Suprapubic skin (tissue), 4 donors: ENCODE measurements around the gene HHEX. TPM values are rescaled to one million over a fixed set of nuclear protein-coding genes. Genes with fewer than 3 reads are reported as not detected.
A peak's percentile ranks its signal among the peaks of the same experiment; 100 is the strongest.
"Not testable (repeated sequence)": the region's sequence is repeated elsewhere in the genome, so short reads cannot be mapped to it uniquely, and the experiment has no call there.

ENCODE experiments used
- DNase-seq, 2 donors: peaks; one replicate each; pipeline ENCODE4 v3.0.0-alpha.2; 2019; ENCODE audit warnings: low spot score in 2 of 2
- H3K27ac ChIP-seq: fragments of 200-600 bp; sonication (generic); one replicate; pipeline ENCODE4 v1.5.1; 2019
- H3K27me3 ChIP-seq: fragments of 200-600 bp; sonication (generic); one replicate; pipeline ENCODE4 v1.5.1; 2019
- H3K36me3 ChIP-seq: fragments of 200-600 bp; sonication (generic); one replicate; pipeline ENCODE4 v1.5.1; 2019
- H3K4me1 ChIP-seq: fragments of 200-600 bp; sonication (generic); one replicate; pipeline ENCODE4 v1.5.1; 2019
- H3K4me3 ChIP-seq: fragments of 200-600 bp; sonication (generic); one replicate; pipeline ENCODE4 v1.5.1; 2019; ENCODE audit warnings: mild to moderate bottlenecking
- H3K9me3 ChIP-seq: fragments of 200-600 bp; sonication (generic); one replicate; pipeline ENCODE4 v1.5.1; 2019
- CTCF ChIP-seq, 2 donors: fragments of 200-600 bp in 1 of 2; fragments of 450-650 bp in 1 of 2; sonication (generic) in 1 of 2; IDR thresholded peaks; one replicate each; pipeline ENCODE4 v1.5.1; 2016 to 2019; ENCODE audit warnings: antibody characterized with exemption in 2 of 2, mild to moderate bottlenecking in 1 of 2, moderate library complexity in 1 of 2
- EP300 ChIP-seq: sonication (generic); formaldehyde crosslinking; IDR thresholded peaks from one replicate; pipeline ENCODE4 v1.6.1; 2017; ENCODE audit warnings: antibody characterized with exemption
- POLR2A ChIP-seq, 2 donors: fragments of 450-650 bp; IDR thresholded peaks; one replicate each; pipeline ENCODE4 v1.6.1; 2017; ENCODE audit warnings: antibody characterized with exemption in 2 of 2, mild to moderate bottlenecking in 2 of 2, moderate library complexity in 2 of 2
- POLR2AphosphoS5 ChIP-seq, 3 donors: sonication (generic); formaldehyde crosslinking; IDR thresholded peaks; one replicate each; pipeline ENCODE4 v1.6.1; 2017; ENCODE audit warnings: antibody characterized with exemption in 3 of 3
- WGBS: methylation state at CpG from one replicate; pipeline ENCODE4 v1.1.5; 2018; 5-methylcytosine and 5-hydroxymethylcytosine counted together
- total RNA-seq, 4 donors: library from RNA; depleted of rRNA; stranded (reverse); fragments of >200 nt; gene quantifications; one replicate each; pipeline ENCODE4 v1.1.0, GENCODE V29; 2016

Gene HHEX
- total RNA-seq, 4 donors from 2014 or later = 1.3 to 5.6 (median 3.6) TPM

GRCh38 chr10:92735938-92736337 is 46.2 kb downstream of the HHEX start:
- peak in 1 of 2 donors; percentile 11 for DNase-seq
- Histone ChIP-seq H3K4me3 (no peak overlapping the region), H3K27me3 (no peaks in the 10 kb centered on the region), H3K9me3 (no peaks in the 10 kb centered on the region), H3K4me1 (no peaks in the 10 kb centered on the region), H3K27ac (no peak overlapping the region), H3K36me3 (no peaks in the 10 kb centered on the region)
- 94% methylated on average over 3 of the region's 3 CpGs for WGBS
- TF ChIP-seq CTCF (IDR thresholded peaks at IDR 0.05) (no peak), EP300 (no peak), POLR2AphosphoS5 (IDR thresholded peaks at IDR 0.05) (no peak), POLR2A (IDR thresholded peaks at IDR 0.05) (no peak)

- no peak for TF ChIP-seq CTCF (IDR thresholded peaks at IDR 0.05)
- TF ChIP-seq POLR2A (IDR thresholded peaks at IDR 0.05) = no peak
- TF ChIP-seq POLR2AphosphoS5 (IDR thresholded peaks at IDR 0.05) = no peak
- no peak for TF ChIP-seq EP300
- H3K4me3 ChIP-seq = no peak overlapping the region
- 71% methylated on average over 7 of the region's 7 CpGs for WGBS
- no peaks in the 10 kb centered on the region for H3K9me3 ChIP-seq
- no peaks in the 10 kb centered on the region for H3K27me3 ChIP-seq
- H3K4me1 ChIP-seq = no peaks in the 10 kb centered on the region
- DNase-seq = peak in 1 of 2 donors; percentile 28
- H3K27ac ChIP-seq = no peak overlapping the region
- no peaks in the 10 kb centered on the region for H3K36me3 ChIP-seq
Observed at GRCh38 chr10:92737484-92737883, 47.7 kb downstream of the HHEX start.

GRCh38 chr10:92740762-92741161 is 51.0 kb downstream of the HHEX start:
- Histone ChIP-seq H3K4me1 (no peaks in the 10 kb centered on the region), H3K27ac (no peak overlapping the region), H3K4me3 (no peak overlapping the region), H3K36me3 (no peaks in the 10 kb centered on the region), H3K27me3 (no peaks in the 10 kb centered on the region), H3K9me3 (no peaks in the 10 kb centered on the region)
- TF ChIP-seq POLR2AphosphoS5 (IDR thresholded peaks at IDR 0.05) (no peak), CTCF (IDR thresholded peaks at IDR 0.05) (no peak), EP300 (no peak), POLR2A (IDR thresholded peaks at IDR 0.05) (no peak)
- peak in 1 of 2 donors; percentile 2 for DNase-seq
- 91% methylated on average over 3 of the region's 3 CpGs for WGBS

DNA sequence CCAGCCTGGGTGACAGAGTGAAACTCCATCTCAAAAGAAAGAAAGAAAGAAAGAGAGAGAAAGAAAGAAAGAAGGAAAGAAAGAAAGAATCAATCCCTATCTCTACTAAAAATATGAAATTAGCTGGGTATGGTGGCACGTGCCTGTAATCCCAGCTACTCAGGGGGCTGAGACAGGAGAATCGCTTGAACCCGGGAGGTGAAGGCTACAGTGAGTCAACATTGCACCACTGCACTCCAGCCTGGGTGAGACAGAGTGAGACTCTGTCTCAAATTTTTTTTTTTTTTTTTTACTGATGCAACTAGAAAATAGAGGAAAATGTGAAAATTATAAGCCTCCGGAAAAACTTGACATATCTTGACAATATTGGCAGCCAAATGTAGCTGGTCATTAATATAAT is 52.0 kb downstream of the HHEX start:
- H3K9me3 ChIP-seq, H3K27me3 ChIP-seq, H3K4me3 ChIP-seq, H3K4me1 ChIP-seq, H3K27ac ChIP-seq, H3K36me3 ChIP-seq, DNase-seq: not testable (repeated sequence)
- 94% methylated on average over 4 of the region's 4 CpGs for WGBS

DNA sequence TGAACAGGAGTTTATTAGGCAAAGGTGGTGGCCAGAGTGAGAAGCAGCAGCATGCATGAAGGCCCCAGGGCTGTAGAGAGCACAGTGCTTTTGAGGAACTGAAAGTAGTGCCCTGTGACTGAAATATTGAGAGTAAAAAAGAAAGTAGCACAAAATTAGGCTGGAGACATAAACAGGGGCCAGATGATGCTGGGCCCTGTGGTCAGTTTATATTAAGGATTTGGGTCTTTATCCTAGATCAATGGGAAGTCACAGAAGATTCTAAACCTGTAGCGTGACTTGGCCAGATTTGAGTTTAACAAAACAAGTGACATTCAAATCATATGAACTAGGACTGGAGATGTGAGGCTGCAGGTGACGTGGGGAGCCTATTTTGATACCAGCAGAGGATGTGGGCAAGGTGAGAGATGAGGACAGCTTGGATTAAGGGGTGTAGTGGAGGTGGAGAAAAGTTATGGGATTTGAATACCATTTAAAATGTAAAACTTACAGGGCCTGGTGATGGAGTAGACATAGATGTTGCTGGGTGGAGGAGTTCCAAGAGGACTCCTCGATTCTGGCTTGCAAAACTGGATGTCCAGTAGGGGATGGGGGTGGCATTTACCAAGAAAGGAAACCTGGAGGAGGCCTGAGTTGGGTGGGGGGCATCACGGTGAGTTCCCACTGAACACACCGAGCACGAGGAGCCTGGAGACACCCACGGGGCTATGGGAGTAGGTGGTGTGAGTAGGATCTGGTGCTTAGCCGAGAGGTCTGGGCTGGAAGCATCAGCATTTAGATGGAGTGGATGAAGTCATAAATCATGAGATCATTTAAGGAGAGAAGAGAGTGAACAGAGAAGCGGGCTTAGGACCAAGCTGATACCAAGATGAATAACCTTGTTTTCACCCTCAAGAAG is 52.8 kb downstream of the HHEX start:
- no peaks in the 10 kb centered on the region for H3K9me3 ChIP-seq
- no peaks in the 10 kb centered on the region for H3K4me1 ChIP-seq
- DNase-seq = peak in 1 of 2 donors; percentile 9
- no peaks in the 10 kb centered on the region for H3K27me3 ChIP-seq
- TF ChIP-seq POLR2A (IDR thresholded peaks at IDR 0.05) (no peak), CTCF (IDR thresholded peaks at IDR 0.05) (no peak), EP300 (no peak), POLR2AphosphoS5 (IDR thresholded peaks at IDR 0.05) (no peak)
- H3K36me3 ChIP-seq = no peaks in the 10 kb centered on the region
- H3K4me3 ChIP-seq = no peak overlapping the region
- WGBS = 85% methylated on average over 9 of the region's 9 CpGs
- no peak overlapping the region for H3K27ac ChIP-seq

Other genes with a start within 250 kb of the HHEX start
- 100 to 1,000 TPM; 107 to 300 (median 185) TPM for gene IDE, start 115.9 kb upstream of the HHEX start, total RNA-seq
- gene KIF11, start 96.8 kb upstream of the HHEX start, total RNA-seq = 1 to 10 TPM; 3.1 to 5.4 (median 4.1) TPM
- 1 to 10 TPM; 5.0 to 9.3 (median 8.3) TPM for gene EXOC6, start 158.6 kb downstream of the HHEX start, total RNA-seq